GM13977 (cell line): Measurements from ENCODE around the gene PCMT1.
"Not testable (repeated sequence)": the region's sequence is repeated elsewhere in the genome, so short reads cannot be mapped to it uniquely, and the experiment has no call there.

Experiments used
- DNase-seq: peaks from one replicate; pipeline ENCODE4 v3.0.0; 2012; ENCODE audit warnings: low spot score
- in situ Hi-C: fragments of 300-500 bp; cut with MboI; formaldehyde crosslinking; loops from one replicate; pipeline ENCODE4 v1.12.0; 2022; ENCODE audit warnings: low sequenced_read_pairs, low pct_unique_long_range_greater_than_20kb, mixed read lengths, inconsistent platforms; ENCODE audit not compliant: unreplicated experiment
- TF ChIP-seq, protein P1 (sequence below): IDR thresholded peaks from 2 replicates; pipeline ENCODE4 v1.5.1; 2012; ENCODE audit warnings: mild to moderate bottlenecking, control low read depth; ENCODE audit not compliant: insufficient read depth; ENCODE audit errors: extremely low read depth, missing control alignments

The PCMT1 gene

DNA sequence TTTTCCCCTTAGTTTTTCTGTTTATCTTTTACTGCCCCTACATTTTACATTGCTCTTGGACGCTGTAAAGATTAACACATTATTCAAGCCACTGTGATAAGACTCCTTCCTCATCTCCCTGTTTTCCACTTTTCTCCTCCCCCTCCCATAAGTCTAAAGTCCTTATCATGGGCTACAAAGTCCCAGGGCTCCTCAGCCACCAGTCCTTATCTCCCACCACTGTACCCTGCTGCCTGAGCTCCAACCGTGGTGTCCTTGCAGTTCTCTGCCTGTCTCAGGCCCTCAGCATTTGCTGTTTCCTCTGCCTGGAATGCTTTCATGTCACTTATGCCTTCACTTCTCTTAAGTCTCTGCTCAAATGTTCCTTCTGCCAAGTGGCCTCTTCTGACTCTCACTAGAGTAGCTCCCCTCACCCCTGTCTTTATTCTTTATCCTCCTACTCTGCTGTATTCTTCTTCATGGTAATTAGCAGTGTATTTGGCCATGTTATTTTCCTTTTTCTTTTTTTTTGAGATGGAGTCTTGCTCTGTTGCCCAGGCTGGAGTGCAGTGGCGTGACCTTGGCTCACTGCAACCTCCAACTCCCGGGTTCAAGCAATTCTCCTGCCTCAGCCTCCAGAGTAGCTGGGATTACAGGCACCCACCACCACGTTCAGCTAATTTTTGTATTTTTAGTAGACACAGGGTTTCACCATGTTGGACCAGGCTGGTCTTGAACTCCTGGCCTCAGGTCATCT lies 20.9 kb upstream of the PCMT1 start:
- DNase-seq, result no peak
- in situ Hi-C loops, result no loop called here
- TF ChIP-seq, protein P1, sequence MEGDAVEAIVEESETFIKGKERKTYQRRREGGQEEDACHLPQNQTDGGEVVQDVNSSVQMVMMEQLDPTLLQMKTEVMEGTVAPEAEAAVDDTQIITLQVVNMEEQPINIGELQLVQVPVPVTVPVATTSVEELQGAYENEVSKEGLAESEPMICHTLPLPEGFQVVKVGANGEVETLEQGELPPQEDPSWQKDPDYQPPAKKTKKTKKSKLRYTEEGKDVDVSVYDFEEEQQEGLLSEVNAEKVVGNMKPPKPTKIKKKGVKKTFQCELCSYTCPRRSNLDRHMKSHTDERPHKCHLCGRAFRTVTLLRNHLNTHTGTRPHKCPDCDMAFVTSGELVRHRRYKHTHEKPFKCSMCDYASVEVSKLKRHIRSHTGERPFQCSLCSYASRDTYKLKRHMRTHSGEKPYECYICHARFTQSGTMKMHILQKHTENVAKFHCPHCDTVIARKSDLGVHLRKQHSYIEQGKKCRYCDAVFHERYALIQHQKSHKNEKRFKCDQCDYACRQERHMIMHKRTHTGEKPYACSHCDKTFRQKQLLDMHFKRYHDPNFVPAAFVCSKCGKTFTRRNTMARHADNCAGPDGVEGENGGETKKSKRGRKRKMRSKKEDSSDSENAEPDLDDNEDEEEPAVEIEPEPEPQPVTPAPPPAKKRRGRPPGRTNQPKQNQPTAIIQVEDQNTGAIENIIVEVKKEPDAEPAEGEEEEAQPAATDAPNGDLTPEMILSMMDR, result no peak

DNA sequence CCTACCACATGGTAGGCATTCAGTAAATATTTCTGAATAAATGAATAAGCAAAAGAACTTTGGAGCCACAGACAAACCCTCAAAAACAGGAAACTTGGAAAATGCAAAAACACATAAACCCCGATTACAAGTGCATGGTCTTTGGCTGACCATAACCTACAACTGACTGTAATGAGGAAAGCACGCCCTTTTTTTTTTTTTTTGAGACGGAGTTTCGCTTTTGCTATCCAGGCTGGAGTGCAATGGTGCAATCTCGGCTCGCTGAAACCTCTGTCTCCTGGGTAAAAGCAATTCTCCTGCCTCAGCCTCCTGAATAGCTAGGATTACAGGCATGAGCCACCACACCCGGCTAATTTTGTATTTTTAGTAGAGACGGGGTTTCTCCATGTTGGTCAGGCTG lies 19.7 kb upstream of the PCMT1 start:
- in situ Hi-C loops, result no loop called here
- DNase-seq, result no peak
- TF ChIP-seq, protein P1, result no peak

DNA sequence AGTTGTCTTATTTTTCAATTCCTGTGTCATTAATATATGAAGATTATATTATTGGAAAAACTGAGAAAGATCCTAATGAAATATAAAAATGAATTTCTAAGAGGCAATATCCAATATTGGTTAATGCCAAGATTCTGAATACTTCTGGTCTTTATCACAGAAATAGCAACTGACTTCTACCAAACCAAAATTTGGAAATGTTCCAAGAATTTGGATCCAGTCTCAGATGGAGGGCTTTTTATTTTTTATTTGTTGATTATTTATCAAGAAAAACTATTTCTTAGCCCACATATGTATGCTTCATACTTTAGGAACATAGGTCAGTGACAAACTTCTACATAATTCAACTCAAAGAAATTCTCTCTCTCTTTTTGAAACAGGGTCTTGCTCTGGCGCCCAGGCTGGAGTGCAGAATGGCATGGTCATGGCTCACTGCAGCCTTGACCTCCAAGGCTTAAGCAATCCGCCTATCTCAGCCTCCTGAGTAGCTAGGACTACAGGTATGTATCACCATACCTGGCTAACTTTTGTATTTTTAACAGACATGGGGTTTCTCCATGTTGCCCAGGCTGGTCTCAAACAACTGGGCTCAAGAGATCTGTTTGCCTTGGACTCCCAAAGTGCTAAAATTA lies 16.3 kb upstream of the PCMT1 start:
- TF ChIP-seq, protein P1, result no peak
- in situ Hi-C loops, result no loop called here
- no peak for DNase-seq

DNA sequence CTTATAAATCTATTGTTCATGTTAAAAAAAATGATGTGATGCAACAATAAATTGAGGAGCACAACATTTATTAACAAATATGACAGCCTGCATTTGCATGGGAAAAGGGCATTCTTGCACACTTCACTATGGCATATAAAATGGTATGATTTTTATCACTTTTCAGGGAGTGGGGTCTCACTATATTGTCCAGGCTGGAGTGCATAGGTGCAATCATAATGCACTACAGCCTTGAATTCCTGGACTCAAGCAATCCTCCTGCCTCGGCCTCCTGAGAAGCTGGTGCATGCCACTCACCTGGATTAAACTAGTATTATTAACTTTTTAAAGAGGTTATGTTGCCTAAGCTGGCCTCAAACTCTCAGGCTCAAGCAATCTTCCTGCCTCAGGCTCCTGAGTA lies 14.6 kb upstream of the PCMT1 start:
- in situ Hi-C loops, result no loop called here

DNA sequence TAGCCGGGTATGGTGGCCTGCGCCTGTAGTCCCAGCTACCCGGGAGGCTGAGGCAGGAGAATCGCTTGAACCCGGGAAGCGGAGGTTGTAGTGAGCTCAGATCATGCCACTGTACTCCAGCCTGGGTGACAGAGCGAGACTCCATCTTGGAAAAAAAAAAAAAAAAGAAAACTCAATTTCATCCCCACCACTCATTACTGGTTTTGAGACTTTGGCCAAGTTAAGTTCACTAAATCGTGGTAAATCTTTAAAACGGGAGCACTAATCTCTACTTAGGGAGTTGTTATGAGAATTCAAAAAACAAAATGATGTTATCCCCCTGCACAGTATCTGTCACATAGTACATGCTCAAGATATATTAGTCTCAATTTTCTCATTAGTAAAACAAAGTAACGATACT lies 4.3 kb upstream of the PCMT1 start:
- in situ Hi-C loops, DNase-seq: not testable (repeated sequence)

More for the DNA sequence above, 14.6 kb upstream of the PCMT1 start:
- no peak for DNase-seq
- TF ChIP-seq, protein P1, result no peak

DNA sequence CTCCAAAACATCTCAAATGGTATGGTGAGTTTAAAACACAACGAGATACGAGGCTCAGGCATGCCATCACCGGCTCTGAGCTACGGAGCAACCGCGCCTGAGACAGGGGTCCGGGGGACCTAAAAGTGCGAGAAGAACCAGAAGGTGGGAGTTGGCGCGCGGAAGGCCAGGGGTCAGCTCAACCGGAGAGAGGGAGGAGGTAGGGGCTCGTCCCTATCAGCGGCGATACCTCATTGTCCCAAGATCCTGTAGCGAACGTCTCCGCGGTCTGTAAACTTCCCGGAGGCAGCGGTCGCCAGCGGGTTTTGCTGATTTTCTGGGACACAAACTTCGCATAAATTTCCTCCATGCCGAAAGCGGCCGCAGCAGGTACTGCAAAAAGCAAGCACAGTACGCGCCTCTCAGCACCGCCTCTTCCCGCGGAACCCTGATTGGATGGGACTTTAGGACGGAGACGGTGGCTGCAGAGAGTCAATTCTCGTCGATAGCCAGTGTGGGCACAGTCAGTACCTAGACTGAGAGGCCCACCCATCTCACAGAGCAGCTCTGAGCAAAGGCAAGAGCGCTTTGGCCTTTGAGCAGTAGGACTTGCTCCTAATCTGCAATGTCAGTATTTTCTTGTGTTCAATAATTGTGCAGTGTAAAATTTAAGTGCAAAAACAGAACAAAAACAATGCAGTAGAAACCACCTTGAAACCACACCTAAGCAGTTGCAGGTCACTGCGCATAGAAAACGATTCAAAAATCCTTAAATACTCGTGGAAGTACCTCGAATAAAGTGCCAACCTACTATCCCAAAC lies 3.2 kb upstream of the PCMT1 start, which contains the start of gene NUP43:
NUP43 (minus strand) TSS at position 383 of the 800 bp plus-strand sequence; CDS start at position 349, 34 bp downstream.
- DNase-seq, result peak; percentile 87
- in situ Hi-C loops, result no loop called here
- TF ChIP-seq, protein P1, result peak; percentile 22

DNA sequence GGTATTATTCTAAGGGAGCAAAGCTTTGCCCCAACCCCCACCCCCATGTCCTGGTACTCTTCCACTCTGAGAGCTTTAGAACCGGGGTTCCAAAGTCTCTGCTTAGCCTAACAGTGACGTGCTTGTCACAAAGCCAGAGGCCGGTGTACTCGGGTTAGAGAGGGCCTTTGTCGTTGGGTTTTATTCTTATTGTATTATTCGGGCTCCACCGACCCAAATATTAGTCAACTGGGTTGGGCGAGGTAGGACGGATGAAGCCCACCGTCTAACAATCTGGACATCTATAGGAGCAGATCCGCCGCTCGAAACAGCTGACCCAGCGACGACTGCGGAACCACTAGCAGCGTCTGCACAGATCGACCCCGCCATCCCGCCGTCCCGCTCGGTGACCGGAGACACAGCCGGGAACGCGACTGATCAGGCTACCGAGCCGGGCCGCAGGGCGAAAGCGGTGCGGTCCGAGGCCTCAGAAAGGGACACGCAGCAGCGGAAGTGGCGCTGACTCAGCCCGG lies 403 bp upstream of the PCMT1 start:
- in situ Hi-C loops, DNase-seq: not testable (repeated sequence)
